Fibroblast of villous mesenchyme (primary cell): ENCODE data around the gene SLC25A39. TPM values are rescaled to one million over a fixed set of nuclear protein-coding genes. Genes with fewer than 3 reads are reported as not detected.
"Not testable (repeated sequence)": the region's sequence is repeated elsewhere in the genome, so short reads cannot be mapped to it uniquely, and the experiment has no call there.

Source experiments
- DNase-seq: peaks from one replicate; pipeline ENCODE4 v3.0.0-alpha.2; 2010; ENCODE audit warnings: low read depth
- H3K4me3 ChIP-seq: 2 replicates; pipeline ENCODE4 v1.5.1; 2011; ENCODE audit warnings: low read depth, mild to moderate bottlenecking, low read length
- total RNA-seq: library from RNA; depleted of rRNA; stranded (reverse); fragments of >200 nt; gene quantifications from 2 replicates; pipeline ENCODE4 v1.2.3, GENCODE V29; 2012
- TF ChIP-seq, protein P1 (sequence below): IDR thresholded peaks from 2 replicates; pipeline ENCODE4 v1.5.1; 2012; ENCODE audit warnings: low read depth, mild to moderate bottlenecking, low read length; ENCODE audit not compliant: insufficient read depth

Gene SLC25A39
- total RNA-seq, 1 donor: 61.7 TPM

GRCh38 chr17:44338702-44339101, 14.1 kb upstream of the SLC25A39 start:
- no peak for DNase-seq
- no peak overlapping the region for H3K4me3 ChIP-seq
- TF ChIP-seq, protein P1, sequence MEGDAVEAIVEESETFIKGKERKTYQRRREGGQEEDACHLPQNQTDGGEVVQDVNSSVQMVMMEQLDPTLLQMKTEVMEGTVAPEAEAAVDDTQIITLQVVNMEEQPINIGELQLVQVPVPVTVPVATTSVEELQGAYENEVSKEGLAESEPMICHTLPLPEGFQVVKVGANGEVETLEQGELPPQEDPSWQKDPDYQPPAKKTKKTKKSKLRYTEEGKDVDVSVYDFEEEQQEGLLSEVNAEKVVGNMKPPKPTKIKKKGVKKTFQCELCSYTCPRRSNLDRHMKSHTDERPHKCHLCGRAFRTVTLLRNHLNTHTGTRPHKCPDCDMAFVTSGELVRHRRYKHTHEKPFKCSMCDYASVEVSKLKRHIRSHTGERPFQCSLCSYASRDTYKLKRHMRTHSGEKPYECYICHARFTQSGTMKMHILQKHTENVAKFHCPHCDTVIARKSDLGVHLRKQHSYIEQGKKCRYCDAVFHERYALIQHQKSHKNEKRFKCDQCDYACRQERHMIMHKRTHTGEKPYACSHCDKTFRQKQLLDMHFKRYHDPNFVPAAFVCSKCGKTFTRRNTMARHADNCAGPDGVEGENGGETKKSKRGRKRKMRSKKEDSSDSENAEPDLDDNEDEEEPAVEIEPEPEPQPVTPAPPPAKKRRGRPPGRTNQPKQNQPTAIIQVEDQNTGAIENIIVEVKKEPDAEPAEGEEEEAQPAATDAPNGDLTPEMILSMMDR: no peak

- H3K4me3 ChIP-seq: no peak overlapping the region
- TF ChIP-seq, protein P1: no peak
- DNase-seq: no peak
Measured at GRCh38 chr17:44335968-44336367, 11.3 kb upstream of the SLC25A39 start.

- TF ChIP-seq, protein P1: no peak
- no peak overlapping the region for H3K4me3 ChIP-seq
- no peak for DNase-seq
Measured at GRCh38 chr17:44335564-44335963, 10.9 kb upstream of the SLC25A39 start.

DNA sequence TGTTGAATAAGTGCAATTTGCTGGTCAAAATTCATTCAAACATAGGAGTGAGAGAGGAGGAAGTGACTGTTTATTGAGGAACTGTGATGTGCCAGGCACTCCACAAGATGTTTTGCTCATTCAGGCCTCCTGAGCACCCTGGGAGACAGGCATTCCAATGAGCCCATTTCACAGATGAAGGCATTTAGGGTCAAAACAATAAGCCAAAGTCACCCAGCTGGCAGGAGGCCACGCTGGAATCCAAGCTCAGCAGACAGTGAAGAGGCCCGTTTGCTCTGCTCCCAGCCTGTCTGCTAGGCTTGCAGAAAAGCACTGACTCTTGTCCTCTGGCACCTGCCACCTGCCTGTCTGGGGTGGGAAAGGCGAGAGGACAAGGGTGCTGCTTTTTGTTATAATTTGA, 10.1 kb upstream of the SLC25A39 start:
- H3K4me3 ChIP-seq: no peak overlapping the region
- TF ChIP-seq, protein P1: no peak
- no peak for DNase-seq

GRCh38 chr17:44334315-44334714, 9.7 kb upstream of the SLC25A39 start:
- H3K4me3 ChIP-seq: no peak overlapping the region
- DNase-seq: no peak
- TF ChIP-seq, protein P1: no peak

- no peak overlapping the region for H3K4me3 ChIP-seq
- TF ChIP-seq, protein P1: no peak
- DNase-seq: no peak
Measured at GRCh38 chr17:44333371-44333770, 8.7 kb upstream of the SLC25A39 start.

DNA sequence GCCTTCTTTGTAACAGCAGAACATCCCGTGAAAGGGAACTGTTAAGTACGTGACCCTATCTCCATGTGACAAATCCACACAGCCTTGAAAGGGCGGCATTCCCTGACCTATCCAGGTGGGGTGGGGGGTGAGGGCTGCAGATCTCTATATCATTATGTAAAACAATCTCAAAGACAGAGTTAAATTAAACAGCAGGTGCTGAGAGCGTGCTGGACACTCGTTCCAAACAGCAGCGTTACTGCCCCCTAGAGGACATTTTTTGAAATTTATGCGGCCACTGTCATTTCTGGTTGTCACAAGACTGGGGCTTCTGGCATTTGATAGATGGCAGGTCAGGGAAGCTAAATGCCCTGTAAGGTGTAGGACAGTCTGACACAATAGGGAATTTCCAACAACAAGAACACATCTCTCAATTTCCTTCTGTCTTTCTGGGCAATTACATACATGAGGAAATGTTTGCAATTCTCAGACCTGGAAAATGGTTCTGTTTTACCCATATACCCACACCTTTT, 6.7 kb upstream of the SLC25A39 start:
- TF ChIP-seq, protein P1: peak; percentile 75
- H3K4me3 ChIP-seq: no peak overlapping the region
- peak; percentile 79 for DNase-seq

DNA sequence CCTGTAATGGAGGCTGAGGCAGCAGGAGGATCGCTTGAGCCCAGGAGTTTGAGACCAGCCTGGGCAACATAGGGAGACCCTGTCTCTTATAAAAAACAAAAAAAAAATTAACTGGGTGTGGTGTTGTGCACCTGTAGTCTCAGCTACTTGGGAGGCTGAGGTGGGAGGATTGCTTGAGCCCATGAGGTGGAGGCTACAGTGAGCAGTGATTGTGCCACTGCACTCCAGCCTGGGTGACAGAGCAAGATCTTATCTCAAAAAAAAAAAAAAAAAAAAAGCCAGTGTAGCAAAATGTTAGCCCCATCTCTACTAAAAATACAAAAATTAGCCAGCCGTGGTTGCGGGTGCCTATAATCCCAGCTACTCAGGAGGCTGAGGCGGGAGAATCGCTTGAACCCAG, 5.6 kb upstream of the SLC25A39 start:
- H3K4me3 ChIP-seq, DNase-seq: not testable (repeated sequence)

DNA sequence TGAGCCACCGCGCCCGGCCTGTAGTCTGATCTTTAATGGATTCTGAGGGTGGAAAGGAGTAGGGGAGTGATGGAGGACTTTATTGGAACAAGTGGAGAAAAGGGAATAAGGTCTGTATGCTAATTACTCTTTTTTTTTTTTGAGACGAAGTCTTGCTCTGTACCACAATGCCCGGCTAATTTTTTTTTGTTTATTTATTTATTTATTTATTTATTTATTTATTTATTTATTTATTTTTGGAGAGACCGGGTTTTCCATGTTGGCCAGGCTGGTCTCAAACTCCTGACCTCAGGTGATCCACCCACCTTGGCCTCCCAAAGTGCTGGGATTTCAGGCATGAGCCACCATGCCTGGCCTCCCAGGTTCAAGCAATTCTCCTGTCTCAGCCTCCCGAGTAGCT, 4.9 kb upstream of the SLC25A39 start:
- not testable (repeated sequence) for DNase-seq

More for the DNA sequence above, 4.9 kb upstream of the SLC25A39 start:
- H3K4me3 ChIP-seq: not testable (repeated sequence)
